ENCODE results near the gene PCDH15.

PCDH15 gene

DNA sequence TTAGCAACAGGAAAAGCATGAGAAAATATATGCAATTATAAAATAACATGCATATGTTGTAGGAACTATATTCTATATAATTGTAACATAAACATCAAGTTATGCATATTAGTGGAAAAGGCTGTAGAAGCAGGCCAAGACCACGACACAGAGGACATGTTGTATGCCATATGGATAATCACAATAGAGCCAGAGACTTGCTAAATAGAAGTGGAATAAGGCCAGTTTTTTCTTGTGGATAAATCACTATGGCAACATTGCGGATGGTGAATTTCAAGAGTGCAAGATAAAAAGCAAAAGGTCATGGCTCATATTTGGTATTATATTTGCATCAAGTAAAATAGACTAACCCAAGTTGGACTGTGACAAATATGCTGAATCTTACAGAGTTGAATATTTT, 93.0 kb downstream of the PCDH15 start:
- DNase-seq (ENCODE audit: low read depth in 3 of 3) = no peak

DNA sequence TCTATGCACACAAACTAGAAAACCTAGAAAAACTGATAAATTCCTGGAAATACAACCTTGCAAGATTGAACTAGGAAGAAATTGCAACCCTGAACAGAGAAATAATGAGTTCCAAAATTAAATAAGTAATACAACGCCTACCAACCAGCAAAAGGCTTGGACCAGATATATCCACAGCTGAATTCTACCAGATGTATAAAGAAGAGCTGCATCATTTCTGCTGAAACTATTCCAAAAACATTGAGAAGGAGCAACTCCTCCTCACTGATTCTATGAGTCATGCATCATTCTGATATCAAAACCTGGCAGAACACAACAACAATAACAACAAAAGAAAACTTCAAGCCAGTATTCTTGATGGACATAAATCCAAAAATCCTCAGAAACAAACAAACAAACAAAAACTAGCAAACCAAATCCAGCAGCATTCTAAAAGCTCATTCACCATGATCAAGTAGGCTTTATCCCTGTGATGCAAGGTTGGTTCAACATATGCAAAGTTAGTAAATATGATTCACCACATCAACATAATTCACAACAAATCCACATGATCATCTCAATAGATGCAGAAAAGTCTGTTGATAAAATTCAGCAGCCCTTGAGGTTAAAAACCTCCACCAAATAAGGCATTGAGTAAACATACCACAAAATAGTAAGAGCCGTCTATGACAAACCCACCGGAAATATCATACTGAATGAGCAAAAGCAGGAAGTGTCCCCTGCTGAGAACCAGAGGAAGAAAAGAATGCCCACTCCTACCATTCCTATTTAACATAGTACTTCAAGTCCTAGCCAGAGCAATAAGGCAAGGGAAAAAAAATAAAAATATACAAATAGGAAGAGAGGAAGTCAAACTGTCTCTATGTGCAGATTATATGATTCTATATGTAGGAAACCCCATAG, 98.2 kb downstream of the PCDH15 start:
- DNase-seq (ENCODE audit: low read depth in 3 of 3) = no peak

- no peak for DNase-seq (ENCODE audit: low read depth in 3 of 3)
Measured at GRCh38 chr10:54691331-54691730, 109.7 kb downstream of the PCDH15 start.

DNA sequence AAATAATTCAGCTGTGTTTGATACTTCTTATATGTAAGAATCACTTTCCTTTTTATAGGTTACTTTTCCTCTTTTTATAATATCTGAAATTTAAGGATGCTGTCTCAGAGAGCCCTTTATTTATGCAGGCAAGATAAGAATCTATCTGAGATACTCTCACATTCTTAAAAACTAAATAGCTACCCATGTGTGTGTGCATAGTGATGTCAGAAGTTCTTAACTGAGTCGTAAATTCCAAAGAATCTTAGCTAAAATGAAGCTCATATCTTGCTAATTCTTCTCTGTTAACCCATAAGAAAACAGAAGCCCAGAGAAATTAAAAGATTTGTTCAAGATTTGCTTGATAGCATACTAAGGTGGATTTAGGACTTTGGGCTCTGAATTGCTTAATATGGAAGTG, 118.5 kb downstream of the PCDH15 start:
- DNase-seq (ENCODE audit: low read depth in 3 of 3) = no peak

DNA sequence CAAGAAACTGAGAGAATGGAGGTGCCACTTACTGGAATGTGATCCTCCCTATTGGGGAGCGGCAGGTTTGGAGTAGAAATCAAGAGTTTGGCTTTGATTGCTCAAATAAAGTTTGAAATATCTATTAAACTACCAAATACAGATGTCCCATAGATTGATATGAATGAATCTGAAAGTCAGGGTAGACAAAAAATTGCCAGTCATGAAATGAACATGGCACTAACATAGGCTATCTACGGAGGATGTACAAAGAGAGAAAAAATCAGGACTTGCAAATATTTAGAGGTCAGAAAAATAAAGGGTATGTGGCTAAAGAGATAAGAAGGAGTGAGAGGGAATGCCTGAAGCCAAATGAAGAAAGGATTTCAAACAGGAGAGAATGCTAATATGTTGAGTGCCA, 119.9 kb downstream of the PCDH15 start:
- DNase-seq (ENCODE audit: low read depth in 3 of 3) = no peak

GRCh38 chr10:54667136-54667535, 133.9 kb downstream of the PCDH15 start:
- no peak for DNase-seq (ENCODE audit: low read depth in 3 of 3)

GRCh38 chr10:54666192-54666591, 134.8 kb downstream of the PCDH15 start:
- DNase-seq (ENCODE audit: low read depth in 3 of 3) = no peak

- no peak for DNase-seq (ENCODE audit: low read depth in 3 of 3)
Measured at GRCh38 chr10:54665095-54665494, 135.9 kb downstream of the PCDH15 start.

DNA sequence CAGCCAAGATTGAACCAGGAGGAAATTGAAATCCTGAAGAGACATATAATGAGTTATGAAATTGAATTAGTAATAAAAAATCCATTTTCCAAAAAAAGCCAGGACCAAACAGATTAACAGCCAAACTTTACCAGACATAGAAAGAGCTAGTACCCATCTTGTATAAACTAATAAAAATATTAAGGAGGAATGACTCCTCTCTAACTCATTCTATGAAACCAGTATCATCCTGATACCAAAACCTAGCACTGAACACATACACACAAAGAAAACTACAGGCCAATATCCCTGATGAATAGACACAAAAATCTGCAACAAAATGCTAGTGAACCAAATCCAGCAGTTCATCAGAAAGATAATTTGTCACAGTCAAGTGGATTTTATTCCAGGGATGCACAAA, 140.6 kb downstream of the PCDH15 start:
- no peak for DNase-seq (ENCODE audit: low read depth in 3 of 3)

DNA sequence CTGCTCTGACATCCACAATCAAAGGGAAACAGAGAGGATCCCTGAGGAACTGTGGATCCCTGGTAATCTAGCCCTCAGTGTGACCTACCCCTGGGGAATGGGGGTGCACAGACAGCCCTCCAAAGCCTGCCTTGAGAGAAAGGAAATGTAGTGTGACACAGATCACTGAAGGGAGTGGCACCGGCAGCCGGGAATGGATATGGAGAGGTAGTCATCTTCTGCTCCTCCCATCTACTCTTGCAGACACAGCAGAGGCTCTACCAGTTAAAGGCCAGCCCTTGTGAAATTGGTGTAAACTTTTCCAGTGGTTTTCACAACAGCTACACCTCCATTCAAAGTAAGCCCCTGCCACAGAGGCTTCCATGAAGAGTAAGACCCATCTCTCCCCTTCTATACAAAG, 144.4 kb downstream of the PCDH15 start:
- DNase-seq (ENCODE audit: low read depth in 3 of 3) = no peak

DNA sequence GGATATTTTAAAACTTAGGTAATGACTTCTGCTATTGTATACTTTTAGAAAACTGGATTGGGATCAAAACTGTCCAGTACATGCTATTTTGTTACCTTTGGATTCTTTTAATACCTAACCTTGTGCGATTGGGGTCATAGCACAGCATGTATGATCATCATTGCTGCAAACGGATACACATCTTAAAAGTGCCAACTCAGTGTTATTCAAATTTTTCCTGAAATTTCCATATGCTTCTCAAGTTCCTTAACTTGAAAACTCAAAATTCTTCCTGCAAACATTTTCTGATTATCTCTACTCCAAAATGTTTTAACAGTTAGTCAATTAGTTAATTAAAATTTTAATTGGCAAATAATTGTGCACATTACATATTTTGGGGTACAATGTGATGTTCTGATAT, 147.5 kb downstream of the PCDH15 start:
- DNase-seq (ENCODE audit: low read depth in 3 of 3) = no peak

GRCh38 chr10:54650547-54650946, 150.5 kb downstream of the PCDH15 start:
- no peak for DNase-seq (ENCODE audit: low read depth in 3 of 3)

DNA sequence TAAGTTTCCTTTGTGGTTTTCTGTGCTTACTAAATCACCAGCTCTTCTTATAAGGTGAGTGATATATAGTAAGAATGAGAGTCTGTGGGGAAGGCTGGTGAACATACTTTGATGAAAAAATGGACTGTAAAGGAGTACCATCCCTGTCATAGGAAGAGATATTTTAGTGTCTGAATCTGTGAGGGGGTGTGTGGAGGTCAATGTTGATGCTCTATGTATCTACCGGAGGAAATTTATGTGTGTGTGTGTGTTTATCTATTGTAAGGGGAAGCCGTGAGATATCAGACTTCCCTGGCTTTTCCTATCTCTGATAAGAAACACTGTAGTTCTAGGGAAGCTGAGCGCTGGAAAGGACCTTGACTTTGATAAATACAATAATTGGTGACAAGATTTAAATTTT, 179.0 kb downstream of the PCDH15 start:
- DNase-seq (ENCODE audit: low read depth in 3 of 3) = no peak

GRCh38 chr10:54620352-54620751, 180.7 kb downstream of the PCDH15 start:
- DNase-seq (ENCODE audit: low read depth in 3 of 3) = no peak

- DNase-seq (ENCODE audit: low read depth in 3 of 3) = no peak
Measured at GRCh38 chr10:54614072-54614471, 187.0 kb downstream of the PCDH15 start.

- no peak for DNase-seq (ENCODE audit: low read depth in 3 of 3)
Measured at GRCh38 chr10:54613162-54613561, 187.9 kb downstream of the PCDH15 start.

- no peak for DNase-seq (ENCODE audit: low read depth in 3 of 3)
Measured at GRCh38 chr10:54609423-54609822, 191.6 kb downstream of the PCDH15 start.

- no peak for DNase-seq (ENCODE audit: low read depth in 3 of 3)
Measured at GRCh38 chr10:54607983-54608382, 193.0 kb downstream of the PCDH15 start.

GRCh38 chr10:54594289-54594688, 206.7 kb downstream of the PCDH15 start:
- DNase-seq (ENCODE audit: low read depth in 3 of 3) = no peak

DNA sequence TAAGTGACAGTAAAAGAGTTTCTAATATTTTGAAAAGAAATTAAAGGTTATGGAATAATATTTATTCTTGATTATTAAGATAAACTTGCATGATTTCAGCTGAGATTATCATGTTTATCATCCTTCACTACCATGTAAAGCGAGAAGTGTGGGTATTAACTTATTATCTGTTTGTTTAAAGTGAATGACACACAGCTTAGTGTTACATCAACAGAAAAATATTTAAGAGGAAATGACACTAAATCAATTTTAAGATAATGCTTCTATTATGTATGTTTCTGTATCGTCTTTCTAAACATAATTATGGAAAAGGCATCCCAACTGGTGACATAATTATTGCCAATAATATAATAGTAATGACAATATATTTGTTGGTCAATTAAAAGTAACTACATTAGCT, 213.1 kb downstream of the PCDH15 start:
- DNase-seq (ENCODE audit: low read depth in 3 of 3) = no peak

GRCh38 chr10:54585572-54585971, 215.5 kb downstream of the PCDH15 start:
- DNase-seq (ENCODE audit: low read depth in 3 of 3) = no peak

- DNase-seq (ENCODE audit: low read depth in 3 of 3) = no peak
Measured at GRCh38 chr10:54577682-54578081, 223.3 kb downstream of the PCDH15 start.

GRCh38 chr10:54576541-54576940, 224.5 kb downstream of the PCDH15 start:
- DNase-seq (ENCODE audit: low read depth in 3 of 3) = no peak

DNA sequence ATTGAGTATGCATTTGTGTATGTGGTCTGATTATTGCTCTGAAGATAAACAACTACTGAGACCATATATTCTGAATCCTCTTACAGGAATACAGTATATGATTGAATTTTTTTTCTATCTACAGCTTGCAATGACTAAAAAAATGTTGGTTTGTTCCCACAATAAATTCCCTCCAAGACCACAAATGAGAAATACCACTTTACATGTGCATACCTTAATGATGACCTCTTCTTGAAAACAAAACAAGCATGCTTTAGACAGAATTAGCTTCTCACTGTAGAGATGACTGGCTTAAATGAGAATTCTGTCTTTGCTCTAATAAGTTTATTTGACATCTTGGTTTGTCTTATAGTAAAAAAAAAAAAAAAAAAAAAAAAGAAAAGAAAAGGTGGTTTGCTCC, 241.5 kb downstream of the PCDH15 start:
- no peak for DNase-seq (ENCODE audit: low read depth in 3 of 3)

Measured in stimulated activated CD4-positive, alpha-beta T cell treated with anti-CD3 and anti-CD28 coated beads, TNF-alpha, amount 100 ng/mL, for 48 hours (primary cell).